Activated T-helper 2 cell treated with anti-CD3 and anti-CD28 coated beads, Interferon-gamma antibody, Interleukin-2, Interleukin-4, amounts not matched to agents 10 μg/mL and 5 μg/mL and 100 μg/mL, durations not matched to agents 14 hours and 24 hours and 36 hours (primary cell): ENCODE data around the gene PDZD8. TPM values are rescaled to one million over a fixed set of nuclear protein-coding genes. Genes with fewer than 3 reads are reported as not detected.

Source experiments
- DNase-seq: peaks from one replicate; pipeline ENCODE4 v3.0.0; 2021; ENCODE audit warnings: low spot score
- H3K27ac Mint-ChIP-seq: one replicate; pipeline ENCODE4 v1.8.0; 2021; ENCODE audit warnings: mixed read lengths
- H3K27me3 Mint-ChIP-seq: one replicate; pipeline ENCODE4 v1.8.0; 2021; ENCODE audit warnings: low read depth, mixed read lengths
- H3K36me3 Mint-ChIP-seq: one replicate; pipeline ENCODE4 v1.8.0; 2021; ENCODE audit warnings: low read depth, mixed read lengths
- H3K4me1 Mint-ChIP-seq: one replicate; pipeline ENCODE4 v1.8.0; 2021; ENCODE audit warnings: low read depth, mixed read lengths
- H3K4me3 Mint-ChIP-seq: one replicate; pipeline ENCODE4 v1.8.0; 2021; ENCODE audit warnings: low read depth, mild to moderate bottlenecking, moderate library complexity, mixed read lengths
- H3K9me3 Mint-ChIP-seq: one replicate; pipeline ENCODE4 v1.8.0; 2021; ENCODE audit warnings: mixed read lengths
- intact Hi-C: fragments of 100-400 bp; cut with micrococcal nuclease; formaldehyde crosslinking; loops from one replicate; pipeline ENCODE4 v1.15.1; 2023
- total RNA-seq: library from RNA; stranded (reverse); gene quantifications from 2 replicates; pipeline ENCODE4 v1.2.3, GENCODE V29; 2022

PDZD8 gene
- total RNA-seq, 1 donor from 2014 or later: 22.0 TPM

DNA sequence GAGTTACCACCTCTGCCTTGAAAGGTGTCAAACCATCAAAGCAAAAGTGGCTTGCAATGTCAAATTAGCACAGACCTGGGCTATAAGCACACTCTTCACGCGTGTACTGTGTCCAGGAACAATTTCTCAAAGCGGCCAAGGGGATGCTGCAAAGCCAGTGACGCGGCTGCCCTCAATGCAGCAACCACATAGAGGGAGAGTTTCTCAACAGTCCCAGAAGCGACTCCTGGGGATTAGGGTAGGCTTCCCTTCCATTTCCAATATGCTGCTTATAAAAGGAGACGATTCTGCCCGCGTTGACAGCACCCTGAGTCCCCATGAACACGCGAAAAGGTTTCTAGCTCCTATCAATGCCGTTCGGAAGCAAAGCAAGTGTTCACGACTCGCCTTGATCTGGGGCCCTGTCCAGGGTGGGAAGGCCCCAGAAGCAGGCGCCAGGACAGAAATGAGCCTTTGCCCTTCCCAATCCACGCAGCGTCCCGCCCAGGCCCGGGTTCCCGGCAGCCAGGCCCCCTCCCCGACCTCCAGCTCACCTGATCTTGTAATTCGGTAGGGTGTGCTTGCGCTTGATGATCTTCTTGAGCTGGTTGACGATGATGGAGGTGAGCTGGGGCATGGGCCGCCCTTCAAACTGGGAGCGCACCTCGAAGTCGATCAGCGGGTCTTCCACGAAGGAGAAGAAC, 1.3 kb downstream of the PDZD8 start:
- H3K4me3 Mint-ChIP-seq: peak overlapping the region; percentile 90
- intact Hi-C loops: loop anchor here (2.0 to 10.0 kb wide), 3 partner anchors 37 to 673 kb away; partner anchors contain the start of gene RAB11FIP2
- peaks cover 22% of the 10 kb centered on the region for H3K27me3 Mint-ChIP-seq
- H3K4me1 Mint-ChIP-seq: peaks cover 28% of the 10 kb centered on the region
- peaks cover 30% of the 10 kb centered on the region for H3K36me3 Mint-ChIP-seq
- peak overlapping the region; percentile 74 for H3K27ac Mint-ChIP-seq
- no peaks in the 10 kb centered on the region for H3K9me3 Mint-ChIP-seq
- DNase-seq: peak; percentile 20

GRCh38 chr10:117370205-117370604, 5.0 kb downstream of the PDZD8 start:
- Mint-ChIP-seq H3K4me3 (no peak overlapping the region), H3K9me3 (no peaks in the 10 kb centered on the region), H3K36me3 (peaks cover 35% of the 10 kb centered on the region), H3K4me1 (peaks cover 42% of the 10 kb centered on the region), H3K27ac (no peak overlapping the region), H3K27me3 (no peaks in the 10 kb centered on the region)
- no peak for DNase-seq
- intact Hi-C loops: loop anchor here (5.0 to 10.0 kb wide), 2 partner anchors 33 to 285 kb away; no protein-coding TSS in a partner anchor

- H3K9me3 Mint-ChIP-seq: no peaks in the 10 kb centered on the region
- intact Hi-C loops: no loop called here
- peaks cover 42% of the 10 kb centered on the region for H3K4me1 Mint-ChIP-seq
- DNase-seq: no peak
- peaks cover 23% of the 10 kb centered on the region for H3K36me3 Mint-ChIP-seq
- no peaks in the 10 kb centered on the region for H3K27me3 Mint-ChIP-seq
- H3K27ac Mint-ChIP-seq: no peak overlapping the region
- H3K4me3 Mint-ChIP-seq: no peak overlapping the region
Observed at GRCh38 chr10:117367718-117368117, 7.5 kb downstream of the PDZD8 start.

DNA sequence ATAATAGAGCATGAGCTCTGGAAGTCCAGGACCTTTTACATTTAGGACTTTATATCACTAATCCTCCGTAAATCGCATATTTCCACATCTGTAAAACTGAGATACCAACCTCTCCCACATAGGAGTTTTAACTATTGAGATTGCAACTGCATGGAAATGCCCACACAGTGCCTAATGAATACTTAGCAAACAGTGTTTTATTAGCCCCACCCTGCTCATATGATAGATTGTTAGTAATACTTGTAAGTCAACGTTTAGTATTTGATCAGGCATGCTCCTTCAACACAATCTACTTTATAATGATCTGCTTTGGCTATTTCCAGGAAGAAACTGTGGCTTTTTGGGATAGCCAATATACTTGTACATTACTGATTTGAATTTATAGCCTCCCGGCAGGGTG, 8.5 kb downstream of the PDZD8 start:
- intact Hi-C loops: no loop called here
- DNase-seq: no peak
- H3K4me1 Mint-ChIP-seq: peaks cover 35% of the 10 kb centered on the region
- no peak overlapping the region for H3K4me3 Mint-ChIP-seq
- no peaks in the 10 kb centered on the region for H3K9me3 Mint-ChIP-seq
- peaks cover 17% of the 10 kb centered on the region for H3K36me3 Mint-ChIP-seq
- no peaks in the 10 kb centered on the region for H3K27me3 Mint-ChIP-seq
- no peak overlapping the region for H3K27ac Mint-ChIP-seq

- H3K27me3 Mint-ChIP-seq: no peaks in the 10 kb centered on the region
- peaks cover 17% of the 10 kb centered on the region for H3K36me3 Mint-ChIP-seq
- DNase-seq: no peak
- intact Hi-C loops: no loop called here
- H3K9me3 Mint-ChIP-seq: no peaks in the 10 kb centered on the region
- no peak overlapping the region for H3K27ac Mint-ChIP-seq
- no peak overlapping the region for H3K4me3 Mint-ChIP-seq
- H3K4me1 Mint-ChIP-seq: peaks cover 35% of the 10 kb centered on the region
Observed at GRCh38 chr10:117365612-117366011, 9.6 kb downstream of the PDZD8 start.

GRCh38 chr10:117364110-117364960, 10.9 kb downstream of the PDZD8 start:
- Mint-ChIP-seq H3K27me3 (no peaks in the 10 kb centered on the region), H3K36me3 (peaks cover 7% of the 10 kb centered on the region), H3K4me3 (no peak overlapping the region), H3K9me3 (no peaks in the 10 kb centered on the region), H3K4me1 (peaks cover 35% of the 10 kb centered on the region), H3K27ac (no peak overlapping the region)
- intact Hi-C loops: no loop called here
- no peak for DNase-seq

- intact Hi-C loops: no loop called here
- Mint-ChIP-seq H3K4me1 (peaks cover 37% of the 10 kb centered on the region), H3K27me3 (no peaks in the 10 kb centered on the region), H3K4me3 (no peak overlapping the region), H3K36me3 (peaks cover 6% of the 10 kb centered on the region), H3K9me3 (no peaks in the 10 kb centered on the region), H3K27ac (no peak overlapping the region)
- DNase-seq: no peak
Observed at GRCh38 chr10:117363028-117363427, 12.2 kb downstream of the PDZD8 start.

GRCh38 chr10:117362313-117362712, 12.9 kb downstream of the PDZD8 start:
- no peak overlapping the region for H3K27ac Mint-ChIP-seq
- H3K9me3 Mint-ChIP-seq: no peaks in the 10 kb centered on the region
- H3K27me3 Mint-ChIP-seq: no peaks in the 10 kb centered on the region
- intact Hi-C loops: no loop called here
- H3K4me3 Mint-ChIP-seq: no peak overlapping the region
- H3K36me3 Mint-ChIP-seq: peaks cover 3% of the 10 kb centered on the region
- peaks cover 32% of the 10 kb centered on the region for H3K4me1 Mint-ChIP-seq
- no peak for DNase-seq

GRCh38 chr10:117360994-117361667, 14.1 kb downstream of the PDZD8 start:
- no peak for DNase-seq
- Mint-ChIP-seq H3K36me3 (peaks cover 3% of the 10 kb centered on the region), H3K4me3 (no peak overlapping the region), H3K27ac (no peak overlapping the region), H3K4me1 (peaks cover 27% of the 10 kb centered on the region), H3K9me3 (no peaks in the 10 kb centered on the region), H3K27me3 (no peaks in the 10 kb centered on the region)
- intact Hi-C loops: no loop called here

GRCh38 chr10:117360016-117360415, 15.2 kb downstream of the PDZD8 start:
- intact Hi-C loops: no loop called here
- Mint-ChIP-seq H3K4me1 (peaks cover 25% of the 10 kb centered on the region), H3K4me3 (no peak overlapping the region), H3K27ac (no peak overlapping the region), H3K27me3 (no peaks in the 10 kb centered on the region), H3K36me3 (peaks cover 3% of the 10 kb centered on the region), H3K9me3 (no peaks in the 10 kb centered on the region)
- DNase-seq: no peak

DNA sequence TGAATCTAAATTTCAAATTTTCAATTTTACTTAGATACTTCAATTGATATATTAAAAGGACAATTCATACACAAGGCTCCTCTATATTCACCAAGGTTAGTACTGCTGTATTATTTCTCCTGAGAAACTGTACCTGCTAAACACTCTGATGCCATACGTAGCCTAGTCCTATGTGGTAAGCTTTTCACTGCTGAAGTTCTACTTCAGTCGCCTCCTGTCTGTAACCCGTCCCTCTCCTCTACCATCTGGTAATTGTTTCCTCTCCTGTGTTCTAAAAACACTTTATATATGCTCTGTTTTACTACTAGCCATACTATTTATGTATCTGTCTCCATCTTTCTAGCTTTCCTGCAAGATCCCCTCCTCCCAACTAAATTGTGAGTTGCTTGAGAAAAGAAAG, 20.2 kb downstream of the PDZD8 start:
- H3K4me1 Mint-ChIP-seq: peaks cover 30% of the 10 kb centered on the region
- H3K4me3 Mint-ChIP-seq: no peak overlapping the region
- peaks cover 8% of the 10 kb centered on the region for H3K36me3 Mint-ChIP-seq
- DNase-seq: no peak
- no peaks in the 10 kb centered on the region for H3K9me3 Mint-ChIP-seq
- intact Hi-C loops: no loop called here
- no peaks in the 10 kb centered on the region for H3K27me3 Mint-ChIP-seq
- H3K27ac Mint-ChIP-seq: no peak overlapping the region

DNA sequence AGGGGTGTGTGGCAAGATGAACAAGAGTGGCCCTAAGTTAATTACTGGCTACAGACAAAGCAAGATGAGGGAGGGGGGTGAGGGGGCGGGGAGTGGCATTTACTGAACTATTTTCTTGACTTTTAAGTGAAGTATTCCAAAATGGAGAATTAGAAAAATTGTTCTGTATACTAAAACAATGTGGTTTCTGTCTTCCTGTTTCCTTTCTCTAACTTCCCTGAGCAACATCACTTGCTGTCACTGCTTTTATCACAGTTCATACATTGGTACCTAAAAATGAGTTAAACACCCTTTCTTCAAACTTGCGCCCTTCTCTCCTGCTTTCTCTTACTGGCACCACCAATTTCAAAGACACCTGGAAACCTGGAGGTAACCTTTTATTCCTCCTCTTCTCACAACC, 21.6 kb downstream of the PDZD8 start:
- Mint-ChIP-seq H3K27me3 (no peaks in the 10 kb centered on the region), H3K36me3 (peaks cover 8% of the 10 kb centered on the region), H3K9me3 (no peaks in the 10 kb centered on the region), H3K4me3 (no peak overlapping the region), H3K4me1 (peaks cover 27% of the 10 kb centered on the region), H3K27ac (no peak overlapping the region)
- intact Hi-C loops: no loop called here
- no peak for DNase-seq

DNA sequence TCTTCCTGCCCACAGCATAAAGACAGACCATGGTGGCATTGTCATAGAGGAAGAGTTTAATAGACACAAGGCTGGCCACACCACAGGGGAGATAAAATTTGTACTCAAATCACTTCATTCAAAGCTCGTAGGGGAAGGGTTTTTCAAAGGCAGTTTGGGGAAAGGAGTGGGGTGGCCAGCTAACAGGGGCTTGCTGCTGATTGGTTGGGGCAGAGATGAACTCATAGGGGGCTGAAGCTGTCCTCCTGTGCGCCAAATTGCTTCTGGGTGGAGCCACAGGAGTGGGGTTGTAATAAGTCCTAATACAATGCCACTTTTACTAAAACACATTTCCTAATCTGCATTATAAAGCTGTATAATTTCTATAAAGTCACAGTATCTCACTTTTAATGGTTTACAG, 22.5 kb downstream of the PDZD8 start:
- intact Hi-C loops: no loop called here
- peaks cover 23% of the 10 kb centered on the region for H3K4me1 Mint-ChIP-seq
- H3K36me3 Mint-ChIP-seq: peaks cover 5% of the 10 kb centered on the region
- H3K9me3 Mint-ChIP-seq: no peaks in the 10 kb centered on the region
- H3K4me3 Mint-ChIP-seq: no peak overlapping the region
- H3K27me3 Mint-ChIP-seq: no peaks in the 10 kb centered on the region
- H3K27ac Mint-ChIP-seq: no peak overlapping the region
- no peak for DNase-seq
